Measurements from ENCODE around the gene TRPV3. TPM values are rescaled to one million over a fixed set of nuclear protein-coding genes. Genes with fewer than 3 reads are reported as not detected.
"Not testable (repeated sequence)": the region's sequence is repeated elsewhere in the genome, so short reads cannot be mapped to it uniquely, and the experiment has no call there.

Gene TRPV3
- total RNA-seq, 1 donor from 2014 or later = 2.1 TPM

- no peak overlapping the region for H3K4me3 ChIP-seq (ENCODE audit: low read depth, low read length)
- no peaks in the 10 kb centered on the region for H3K27me3 ChIP-seq (ENCODE audit: control insufficient read depth, insufficient read depth, low read length)
- H3K36me3 ChIP-seq (ENCODE audit: control insufficient read depth, insufficient read depth, low read length) = no peaks in the 10 kb centered on the region
- TF ChIP-seq, protein P1, sequence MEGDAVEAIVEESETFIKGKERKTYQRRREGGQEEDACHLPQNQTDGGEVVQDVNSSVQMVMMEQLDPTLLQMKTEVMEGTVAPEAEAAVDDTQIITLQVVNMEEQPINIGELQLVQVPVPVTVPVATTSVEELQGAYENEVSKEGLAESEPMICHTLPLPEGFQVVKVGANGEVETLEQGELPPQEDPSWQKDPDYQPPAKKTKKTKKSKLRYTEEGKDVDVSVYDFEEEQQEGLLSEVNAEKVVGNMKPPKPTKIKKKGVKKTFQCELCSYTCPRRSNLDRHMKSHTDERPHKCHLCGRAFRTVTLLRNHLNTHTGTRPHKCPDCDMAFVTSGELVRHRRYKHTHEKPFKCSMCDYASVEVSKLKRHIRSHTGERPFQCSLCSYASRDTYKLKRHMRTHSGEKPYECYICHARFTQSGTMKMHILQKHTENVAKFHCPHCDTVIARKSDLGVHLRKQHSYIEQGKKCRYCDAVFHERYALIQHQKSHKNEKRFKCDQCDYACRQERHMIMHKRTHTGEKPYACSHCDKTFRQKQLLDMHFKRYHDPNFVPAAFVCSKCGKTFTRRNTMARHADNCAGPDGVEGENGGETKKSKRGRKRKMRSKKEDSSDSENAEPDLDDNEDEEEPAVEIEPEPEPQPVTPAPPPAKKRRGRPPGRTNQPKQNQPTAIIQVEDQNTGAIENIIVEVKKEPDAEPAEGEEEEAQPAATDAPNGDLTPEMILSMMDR (IDR thresholded peaks at IDR 0.05; ENCODE audit: insufficient read depth, low read length, poor library complexity, severe bottlenecking) = no peak
- DNase-seq (ENCODE audit: low read depth) = no peak
Observed at GRCh38 chr17:3524024-3524423, 33.6 kb downstream of the TRPV3 start.

DNA sequence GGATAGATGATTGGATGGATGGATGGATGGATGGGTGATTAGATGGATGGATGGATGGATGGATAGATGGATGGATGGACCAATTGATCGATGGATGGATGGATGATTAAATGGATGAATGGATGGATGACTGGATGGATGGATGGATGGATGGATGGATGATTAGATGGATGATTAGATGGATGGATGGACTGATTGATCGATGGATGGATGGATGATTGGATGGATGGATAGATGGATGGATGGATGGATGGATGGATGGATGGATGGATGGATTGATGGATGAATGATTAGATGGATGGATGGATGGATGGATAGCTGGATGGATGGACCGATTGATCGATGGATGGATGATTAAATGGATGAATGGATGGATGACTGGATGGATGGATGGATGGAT is 38.1 kb downstream of the TRPV3 start:
- H3K27me3 ChIP-seq (ENCODE audit: control insufficient read depth, insufficient read depth, low read length); H3K36me3 ChIP-seq (ENCODE audit: control insufficient read depth, insufficient read depth, low read length); H3K4me3 ChIP-seq (ENCODE audit: low read depth, low read length); DNase-seq (ENCODE audit: low read depth): not testable (repeated sequence)

GRCh38 chr17:3514873-3515272 is 42.7 kb downstream of the TRPV3 start:
- TF ChIP-seq, protein P1 (IDR thresholded peaks at IDR 0.05; ENCODE audit: insufficient read depth, low read length, poor library complexity, severe bottlenecking) = no peak
- Histone ChIP-seq H3K27me3 (ENCODE audit: control insufficient read depth, insufficient read depth, low read length) (no peaks in the 10 kb centered on the region), H3K4me3 (ENCODE audit: low read depth, low read length) (no peak overlapping the region), H3K36me3 (ENCODE audit: control insufficient read depth, insufficient read depth, low read length) (no peaks in the 10 kb centered on the region)
- no peak for DNase-seq (ENCODE audit: low read depth)

GRCh38 chr17:3514167-3514566 is 43.4 kb downstream of the TRPV3 start:
- DNase-seq (ENCODE audit: low read depth); H3K36me3 ChIP-seq (ENCODE audit: control insufficient read depth, insufficient read depth, low read length); H3K27me3 ChIP-seq (ENCODE audit: control insufficient read depth, insufficient read depth, low read length); H3K4me3 ChIP-seq (ENCODE audit: low read depth, low read length): not testable (repeated sequence)

DNA sequence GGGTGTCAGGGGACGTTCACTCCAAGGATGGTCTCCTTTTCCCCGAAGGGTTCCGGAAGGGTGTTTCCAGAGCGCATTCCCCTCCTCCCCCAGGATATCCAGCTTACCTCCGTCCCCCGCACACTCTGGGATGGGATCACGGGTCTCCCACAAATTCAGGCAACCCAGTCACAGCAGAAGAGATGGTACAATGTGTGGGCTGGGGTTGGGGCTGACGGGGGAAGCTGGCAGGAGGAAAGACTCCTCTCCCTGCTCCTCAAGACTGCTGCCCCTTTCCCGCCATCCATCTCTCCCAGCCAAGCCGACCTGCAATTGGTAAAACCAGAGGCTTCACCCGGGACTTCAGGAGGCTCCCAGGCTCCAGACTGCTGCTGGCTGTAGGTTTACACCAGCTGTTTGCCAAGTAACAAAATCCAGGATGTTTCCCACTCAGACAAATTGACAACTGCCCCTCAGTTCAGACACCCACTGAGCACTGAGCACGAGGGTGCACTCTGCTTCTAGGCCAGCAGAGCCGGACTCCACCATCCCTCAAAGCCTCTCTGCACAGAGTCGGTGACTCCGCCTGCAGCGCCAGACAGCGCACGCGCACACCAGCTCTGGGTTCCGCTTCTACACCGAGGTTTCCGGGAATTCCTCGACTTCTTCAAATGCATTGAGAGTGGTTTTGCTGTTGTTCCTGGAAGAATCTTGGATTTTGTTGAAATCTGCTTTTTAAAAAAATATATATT is 44.1 kb downstream of the TRPV3 start:
- Histone ChIP-seq H3K36me3 (ENCODE audit: control insufficient read depth, insufficient read depth, low read length) (no peaks in the 10 kb centered on the region), H3K4me3 (ENCODE audit: low read depth, low read length) (no peak overlapping the region)

DNA sequence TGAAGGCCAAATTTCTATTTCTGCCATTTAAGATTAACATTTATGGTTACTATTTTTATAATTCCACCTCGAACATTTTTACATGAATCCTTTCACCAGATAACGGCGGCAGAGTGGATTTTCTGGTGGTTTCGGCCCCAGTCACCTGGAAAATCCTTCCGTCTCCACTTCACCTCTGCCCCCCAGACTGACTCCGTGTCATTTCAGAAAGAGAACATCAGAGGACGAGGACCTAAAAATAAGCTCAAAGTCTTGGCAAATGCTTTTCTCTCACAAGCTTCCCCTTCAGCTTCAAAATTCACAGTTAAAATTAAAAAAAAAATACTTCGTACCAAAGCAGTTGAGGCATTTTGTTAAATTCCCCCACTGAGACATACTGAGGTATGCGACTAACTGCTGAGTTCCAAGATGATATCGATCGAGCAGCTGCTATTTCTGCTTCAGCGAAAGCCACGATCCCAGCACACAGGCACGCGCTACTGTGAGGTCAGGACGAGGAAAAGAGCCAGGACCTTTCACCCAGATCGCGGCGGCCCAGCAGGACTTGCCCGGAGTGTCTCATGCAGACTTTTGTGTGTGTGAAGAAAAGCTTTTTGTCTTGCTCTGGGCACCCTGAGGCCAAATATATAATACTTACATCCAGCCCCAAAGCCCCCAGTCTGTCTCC is 45.0 kb downstream of the TRPV3 start:
- DNase-seq (ENCODE audit: low read depth) = no peak
- TF ChIP-seq, protein P1 (IDR thresholded peaks at IDR 0.05; ENCODE audit: insufficient read depth, low read length, poor library complexity, severe bottlenecking) = no peak
- no peaks in the 10 kb centered on the region for H3K36me3 ChIP-seq (ENCODE audit: control insufficient read depth, insufficient read depth, low read length)
- no peaks in the 10 kb centered on the region for H3K27me3 ChIP-seq (ENCODE audit: control insufficient read depth, insufficient read depth, low read length)
- no peak overlapping the region for H3K4me3 ChIP-seq (ENCODE audit: low read depth, low read length)

More for the DNA sequence above, 44.1 kb downstream of the TRPV3 start:
- no peak for DNase-seq (ENCODE audit: low read depth)
- H3K27me3 ChIP-seq (ENCODE audit: control insufficient read depth, insufficient read depth, low read length) = no peaks in the 10 kb centered on the region
- TF ChIP-seq, protein P1 (IDR thresholded peaks at IDR 0.05; ENCODE audit: insufficient read depth, low read length, poor library complexity, severe bottlenecking) = no peak
